ENCODE data around the gene RAB11A. TPM values are rescaled to one million over a fixed set of nuclear protein-coding genes. Genes with fewer than 3 reads are reported as not detected.

The RAB11A gene
- total RNA-seq, 4 donors from 2014 or later, result 144 to 220 (median 199) TPM

DNA sequence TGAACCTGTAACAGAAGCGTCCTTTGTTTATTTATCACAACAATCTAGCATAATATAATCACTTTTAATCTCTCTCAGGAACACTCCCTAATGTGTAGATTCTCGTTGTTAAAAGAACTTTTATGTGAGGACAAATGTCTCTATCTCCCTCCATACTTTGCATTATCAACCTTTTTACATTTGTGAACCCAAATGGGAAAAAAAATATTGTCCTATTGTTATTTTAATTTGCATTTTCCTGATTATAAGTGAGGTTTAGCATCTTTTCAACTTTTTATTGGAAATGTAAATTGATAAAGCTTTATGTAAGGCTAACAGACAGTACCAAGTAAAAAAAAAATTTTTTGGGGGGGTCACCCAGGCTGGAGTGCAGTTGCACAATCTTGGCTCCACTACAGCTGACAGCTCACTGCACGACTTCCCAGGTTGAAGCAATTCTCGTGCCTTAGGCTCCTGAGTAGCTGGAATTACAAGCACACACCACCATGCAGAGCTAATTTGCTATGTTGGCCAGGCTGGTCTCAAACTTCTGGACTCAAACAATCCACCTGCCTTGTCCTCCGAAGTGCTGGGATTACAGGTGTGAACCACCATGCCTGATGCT is 44.2 kb upstream of the RAB11A start:
- DNase-seq, result peak in 1 of 3 donors; percentile 43
- H3K36me3 ChIP-seq, result no peaks in the 10 kb centered on the region
- H3K27me3 ChIP-seq, result no peaks in the 10 kb centered on the region
- TF ChIP-seq, protein P1, sequence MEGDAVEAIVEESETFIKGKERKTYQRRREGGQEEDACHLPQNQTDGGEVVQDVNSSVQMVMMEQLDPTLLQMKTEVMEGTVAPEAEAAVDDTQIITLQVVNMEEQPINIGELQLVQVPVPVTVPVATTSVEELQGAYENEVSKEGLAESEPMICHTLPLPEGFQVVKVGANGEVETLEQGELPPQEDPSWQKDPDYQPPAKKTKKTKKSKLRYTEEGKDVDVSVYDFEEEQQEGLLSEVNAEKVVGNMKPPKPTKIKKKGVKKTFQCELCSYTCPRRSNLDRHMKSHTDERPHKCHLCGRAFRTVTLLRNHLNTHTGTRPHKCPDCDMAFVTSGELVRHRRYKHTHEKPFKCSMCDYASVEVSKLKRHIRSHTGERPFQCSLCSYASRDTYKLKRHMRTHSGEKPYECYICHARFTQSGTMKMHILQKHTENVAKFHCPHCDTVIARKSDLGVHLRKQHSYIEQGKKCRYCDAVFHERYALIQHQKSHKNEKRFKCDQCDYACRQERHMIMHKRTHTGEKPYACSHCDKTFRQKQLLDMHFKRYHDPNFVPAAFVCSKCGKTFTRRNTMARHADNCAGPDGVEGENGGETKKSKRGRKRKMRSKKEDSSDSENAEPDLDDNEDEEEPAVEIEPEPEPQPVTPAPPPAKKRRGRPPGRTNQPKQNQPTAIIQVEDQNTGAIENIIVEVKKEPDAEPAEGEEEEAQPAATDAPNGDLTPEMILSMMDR (IDR thresholded peaks at IDR 0.05), result no peak
- TF ChIP-seq POLR2A (IDR thresholded peaks at IDR 0.05), result no peak
- no peak overlapping the region for H3K27ac ChIP-seq
- H3K4me3 ChIP-seq, result no peak overlapping the region
- no peaks in the 10 kb centered on the region for H3K4me1 ChIP-seq
- H3K9me3 ChIP-seq, result no peaks in the 10 kb centered on the region

DNA sequence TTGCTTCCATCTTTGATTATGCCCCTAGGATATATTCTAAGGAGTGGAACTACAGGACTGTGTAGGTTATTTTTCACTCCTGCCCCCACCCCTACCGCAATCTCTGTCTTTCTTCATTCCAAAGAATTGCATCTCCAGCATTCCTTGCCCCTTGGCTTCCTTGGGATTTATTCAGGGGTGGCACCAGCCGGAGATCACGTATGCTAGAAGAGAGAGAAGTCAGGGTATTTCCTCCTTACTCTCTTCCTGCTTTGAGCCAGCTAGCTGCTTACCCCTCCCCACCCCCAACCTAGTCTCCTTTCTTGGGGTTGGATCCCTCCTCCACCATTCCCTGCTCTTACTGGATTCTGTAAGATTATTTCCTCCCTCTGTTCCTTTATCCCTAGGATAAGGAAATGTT is 42.2 kb upstream of the RAB11A start:
- H3K4me3 ChIP-seq, result no peak overlapping the region
- TF ChIP-seq, protein P1 (IDR thresholded peaks at IDR 0.05), result no peak
- TF ChIP-seq POLR2A (IDR thresholded peaks at IDR 0.05), result no peak
- H3K4me1 ChIP-seq, result no peaks in the 10 kb centered on the region
- H3K27ac ChIP-seq, result peak overlapping the region in 1 of 4 donors; percentile 13
- H3K9me3 ChIP-seq, result no peaks in the 10 kb centered on the region
- H3K27me3 ChIP-seq, result no peaks in the 10 kb centered on the region
- DNase-seq, result peak in 1 of 3 donors; percentile 41
- H3K36me3 ChIP-seq, result no peaks in the 10 kb centered on the region

DNA sequence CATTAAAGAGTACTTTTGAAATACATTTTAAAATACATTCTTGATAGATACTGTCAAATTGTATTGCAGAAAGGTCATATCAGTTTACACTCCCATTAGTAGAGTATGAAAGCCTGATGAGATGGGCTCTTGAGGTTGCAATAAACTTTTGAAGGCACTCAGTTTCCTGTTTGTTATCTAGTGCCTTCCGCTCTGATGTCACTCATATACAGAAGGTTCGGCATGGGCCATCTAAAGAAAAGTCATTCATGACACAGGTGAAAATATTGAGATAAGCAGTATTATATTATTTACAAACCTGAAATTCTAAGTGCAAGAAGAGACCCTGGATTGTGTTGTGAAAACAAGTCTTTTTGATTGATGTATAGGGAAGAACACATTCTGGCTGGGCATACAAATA is 40.7 kb upstream of the RAB11A start:
- H3K4me1 ChIP-seq, result peaks cover 0 to 13% (median 4%) of the 10 kb centered on the region in 4 donors
- peak in 1 of 3 donors; percentile 45 for DNase-seq
- H3K27ac ChIP-seq, result peak overlapping the region; percentile 28 to 59 (median 50)

DNA sequence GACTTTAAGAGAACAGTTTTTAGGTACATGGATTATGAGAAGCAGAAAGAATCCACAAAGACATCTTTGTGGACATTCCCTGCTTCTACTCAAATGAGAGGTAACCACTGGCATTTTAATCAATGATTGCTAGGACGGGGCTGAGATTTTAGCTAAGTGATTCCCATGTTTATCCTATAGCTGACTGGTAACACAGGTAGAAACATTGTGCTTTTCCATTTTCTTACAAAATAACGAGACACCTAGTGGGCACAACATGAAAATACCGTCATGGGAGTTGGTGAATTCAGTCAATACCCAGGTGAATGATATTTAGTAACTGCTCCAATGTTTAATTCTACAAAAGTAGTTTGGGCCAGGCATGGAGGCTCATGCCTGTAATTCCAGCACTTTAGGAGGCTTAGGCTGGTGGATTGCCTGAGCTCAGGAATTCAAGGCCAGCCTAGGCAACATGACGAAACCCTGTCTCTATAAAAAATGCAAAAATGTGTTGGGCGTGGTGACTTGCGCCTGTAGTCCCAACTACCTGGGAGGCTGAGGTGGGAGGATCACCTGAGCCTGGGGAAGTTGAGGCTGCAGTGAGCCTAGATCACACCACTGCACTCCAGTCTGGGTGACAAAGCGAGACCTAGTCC is 40.0 kb upstream of the RAB11A start:
- peaks cover 0 to 20% (median 7%) of the 10 kb centered on the region in 4 donors for H3K4me1 ChIP-seq
- DNase-seq, result peak in 1 of 3 donors; percentile 49
- H3K27ac ChIP-seq, result peak overlapping the region; percentile 23 to 59 (median 50)
- no peaks in the 10 kb centered on the region for H3K36me3 ChIP-seq
- TF ChIP-seq, protein P1 (IDR thresholded peaks at IDR 0.05), result peak; percentile 37 to 78 (median 53)
- TF ChIP-seq POLR2A (IDR thresholded peaks at IDR 0.05), result no peak
- H3K4me3 ChIP-seq, result no peak overlapping the region
- no peaks in the 10 kb centered on the region for H3K9me3 ChIP-seq
- no peaks in the 10 kb centered on the region for H3K27me3 ChIP-seq

More for the DNA sequence above, 40.7 kb upstream of the RAB11A start:
- no peaks in the 10 kb centered on the region for H3K27me3 ChIP-seq
- H3K4me3 ChIP-seq, result no peak overlapping the region
- TF ChIP-seq, protein P1 (IDR thresholded peaks at IDR 0.05), result no peak
- TF ChIP-seq POLR2A (IDR thresholded peaks at IDR 0.05), result no peak
- no peaks in the 10 kb centered on the region for H3K9me3 ChIP-seq
- no peaks in the 10 kb centered on the region for H3K36me3 ChIP-seq

DNA sequence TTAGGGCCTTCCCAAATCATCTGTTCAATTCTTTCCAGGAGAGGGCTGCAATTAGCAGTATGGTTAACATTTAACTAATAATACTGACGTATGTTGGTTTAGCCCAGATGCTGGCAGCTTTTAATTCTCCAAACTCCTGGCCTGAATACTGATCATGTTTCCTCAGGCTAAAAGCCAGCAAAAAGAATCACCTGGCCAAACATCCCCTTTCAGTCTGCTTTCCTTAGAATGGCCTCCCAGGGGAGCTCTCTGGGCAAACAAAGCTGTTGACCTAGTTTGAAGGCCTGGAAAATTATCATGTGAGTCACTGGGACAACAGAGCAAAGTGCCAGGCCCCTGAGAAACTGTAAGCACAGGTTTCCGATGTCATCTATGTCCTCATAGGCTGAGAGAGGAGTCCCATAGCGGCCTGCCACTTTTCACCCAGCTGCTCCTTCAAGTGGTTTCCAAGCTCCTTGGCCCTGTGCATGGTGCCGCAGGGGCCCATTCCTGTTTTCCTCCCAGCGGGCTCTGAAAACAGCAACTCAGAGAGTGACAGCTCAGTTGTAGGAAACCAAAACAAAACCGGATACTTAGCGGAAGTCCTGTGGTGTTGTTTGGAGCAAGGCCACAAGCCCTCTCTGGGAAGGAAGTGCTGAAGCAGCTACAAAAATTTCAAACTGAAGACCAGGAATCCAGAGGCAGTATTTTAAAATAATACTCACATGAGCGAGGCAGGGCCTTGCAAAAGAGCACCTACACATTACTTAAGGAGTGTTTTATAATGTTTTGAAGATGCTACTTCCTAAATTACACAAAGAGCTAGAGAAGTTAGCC is 36.5 kb upstream of the RAB11A start:
- Histone ChIP-seq H3K9me3 (no peaks in the 10 kb centered on the region), H3K36me3 (no peaks in the 10 kb centered on the region), H3K4me1 (peaks cover 0 to 24% (median 7%) of the 10 kb centered on the region in 4 donors), H3K27ac (peak overlapping the region; percentile 64 to 91 (median 75)), H3K4me3 (peak overlapping the region in 3 of 4 donors; percentile 10 to 40 (median 25)), H3K27me3 (no peaks in the 10 kb centered on the region)
- TF ChIP-seq POLR2A (IDR thresholded peaks at IDR 0.05), result no peak
- TF ChIP-seq, protein P1 (IDR thresholded peaks at IDR 0.05), result peak in 3 of 6 experiments; percentile 37 to 50 (median 49)
- DNase-seq, result peak; percentile 45 to 89 (median 81)

Data from Peyer's patch (tissue), 4 donors.